Sigmoid colon (tissue), 7 donors: ENCODE data around the gene LRRC37B. TPM values are rescaled to one million over a fixed set of nuclear protein-coding genes. Genes with fewer than 3 reads are reported as not detected.
"Not testable (repeated sequence)": the region's sequence is repeated elsewhere in the genome, so short reads cannot be mapped to it uniquely, and the experiment has no call there.

Source experiments
- DNase-seq: peaks from one replicate; pipeline ENCODE4 v3.0.0-alpha.2; 2019
- H3K27ac ChIP-seq, 4 donors: fragments of 200-600 bp; sonication (generic); one replicate each; pipeline ENCODE4 v1.5.1; 2016 to 2019; ENCODE audit warnings: mild to moderate bottlenecking in 1 of 4
- H3K27me3 ChIP-seq, 3 donors: fragments of 200-600 bp; sonication (generic); one replicate each; pipeline ENCODE4 v1.5.1; 2019; ENCODE audit warnings: mild to moderate bottlenecking in 1 of 3
- H3K36me3 ChIP-seq, 4 donors: fragments of 200-600 bp; sonication (generic); one replicate each; pipeline ENCODE4 v1.5.1; 2016 to 2019
- H3K4me1 ChIP-seq, 4 donors: fragments of 200-600 bp; sonication (generic); one replicate each; pipeline ENCODE4 v1.5.1; 2017 to 2019
- H3K4me3 ChIP-seq, 4 donors: fragments of 200-600 bp; sonication (generic); one replicate each; pipeline ENCODE4 v1.5.1; 2017 to 2019; ENCODE audit warnings: mild to moderate bottlenecking in 2 of 4, moderate library complexity in 1 of 4
- H3K9me3 ChIP-seq, 4 donors: fragments of 200-600 bp in 3 of 4; sonication (generic) in 3 of 4; one replicate each; pipeline versions ENCODE4 v1.5.1 to v1.6.1; 2013 to 2019
- WGBS, 2 donors: extraction: QIAGEN DNeasy Blood & Tissue Kit; methylation state at CpG; one replicate each; pipeline ENCODE4 v1.1.7; 2013; 5-methylcytosine and 5-hydroxymethylcytosine counted together
- intact Hi-C: fragments of 100-400 bp; cut with DNase I; formaldehyde crosslinking; loops from one replicate; pipeline ENCODE4 v1.15.1; 2023
- polyA plus RNA-seq, 3 donors: library from polyadenylated mRNA; stranded (reverse); fragments of 200-250 nt; gene quantifications; one replicate each; pipeline ENCODE4 v1.2.3, GENCODE V29; 2013
- total RNA-seq, 4 donors: library from RNA; depleted of rRNA; stranded (reverse); fragments of >200 nt; gene quantifications; one replicate each; pipeline ENCODE4 v1.1.0, GENCODE V29; 2016
- TF ChIP-seq, protein P1 (sequence below), 4 experiments: fragments of 450-650 bp in 3 of 4; fragments of 200-600 bp in 1 of 4; IDR thresholded peaks; one replicate each; pipeline ENCODE4 v1.5.1; 2016 to 2019; ENCODE audit warnings: antibody characterized with exemption in 4 of 4, mild to moderate bottlenecking in 3 of 4, moderate library complexity in 2 of 4
- donor health status: healthy with polysubstance abuse.
- donor health status: Bipolar disorder and iron deficiency.
- donor health status: healthy.

LRRC37B gene
- total and polyA plus RNA-seq, 7 donors = 4.2 to 44.9 (median 14.0) TPM

DNA sequence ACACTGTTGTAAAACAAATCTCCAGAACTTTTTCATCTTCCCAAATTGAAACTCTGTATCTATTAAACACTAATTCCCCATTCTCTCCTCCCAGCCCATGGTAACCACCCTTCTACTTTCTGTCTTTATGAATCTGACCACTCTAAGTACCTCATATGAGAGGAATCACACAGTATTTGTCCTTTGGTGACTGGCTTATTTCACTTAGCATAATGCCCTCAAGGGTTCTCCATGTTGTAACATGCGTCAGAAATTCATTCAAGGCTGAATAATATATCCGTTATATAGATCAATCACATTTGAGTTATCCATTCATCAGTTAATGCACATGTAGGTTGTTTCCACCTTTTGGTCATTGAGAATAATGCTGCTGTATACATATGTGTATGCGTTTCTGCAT lies 48.2 kb downstream of the LRRC37B start:
- H3K9me3 ChIP-seq, DNase-seq, H3K27me3 ChIP-seq, H3K4me3 ChIP-seq, intact Hi-C loops, H3K4me1 ChIP-seq, H3K27ac ChIP-seq, H3K36me3 ChIP-seq: not testable (repeated sequence)
- 88 to 96% methylated on average over 2 of the region's 3 CpGs for WGBS, 2 donors

DNA sequence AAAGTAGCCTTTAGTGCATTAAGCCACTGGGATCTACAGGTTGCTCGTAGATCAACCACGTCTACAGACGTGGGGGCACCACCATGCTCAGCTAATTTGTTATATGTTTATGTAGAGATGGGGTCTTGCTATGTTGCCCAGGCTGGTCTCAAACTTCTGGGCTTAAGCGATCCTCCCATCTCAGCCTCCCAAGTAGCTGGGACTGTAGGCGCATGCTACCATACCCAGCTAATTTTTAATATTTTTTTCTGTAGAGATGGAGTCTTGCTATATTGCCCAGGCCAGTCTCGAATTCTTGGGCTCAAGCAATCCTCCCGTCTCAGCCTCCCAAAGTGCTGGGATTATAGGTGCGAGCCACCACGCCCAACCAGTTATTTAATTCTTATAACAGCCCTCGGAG lies 49.3 kb downstream of the LRRC37B start:
- intact Hi-C loops, H3K4me1 ChIP-seq, H3K4me3 ChIP-seq, H3K27me3 ChIP-seq, H3K27ac ChIP-seq, DNase-seq, H3K36me3 ChIP-seq, H3K9me3 ChIP-seq: not testable (repeated sequence)
- WGBS, 2 donors = 91 to 96% methylated on average over 7 of the region's 10 CpGs

DNA sequence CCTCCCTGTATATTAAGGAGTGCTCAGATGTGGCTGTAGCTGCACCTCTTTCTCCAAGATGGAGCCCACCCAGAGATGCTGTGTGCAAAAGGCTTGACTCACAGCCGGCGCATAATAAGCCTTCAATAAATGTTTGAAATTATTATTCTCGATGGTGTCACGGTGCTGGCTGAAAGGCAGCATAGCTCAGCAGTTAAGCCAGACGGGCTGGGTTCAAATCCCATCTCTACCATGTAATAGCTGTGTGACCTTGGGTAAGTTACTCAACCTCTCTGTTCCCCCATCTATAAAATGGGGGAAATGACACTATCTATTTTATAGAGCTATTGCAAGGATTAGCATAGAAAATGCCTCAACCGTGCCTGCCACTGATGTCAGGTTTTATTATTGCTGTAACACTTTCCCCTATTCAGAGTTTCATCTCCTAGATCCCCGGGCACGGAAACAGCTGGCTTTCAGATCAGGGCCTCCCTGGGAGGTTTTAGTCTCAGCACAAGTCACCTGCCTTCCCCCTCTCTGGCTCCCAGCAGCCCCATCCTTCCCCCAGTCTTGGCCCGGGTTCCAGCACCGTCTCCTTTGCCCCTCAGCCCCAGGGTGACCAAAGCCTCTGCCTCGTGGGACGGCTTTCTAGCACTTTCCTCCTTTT lies 50.4 kb downstream of the LRRC37B start:
- H3K36me3 ChIP-seq, H3K9me3 ChIP-seq, intact Hi-C loops, H3K27me3 ChIP-seq, H3K4me1 ChIP-seq, H3K27ac ChIP-seq, H3K4me3 ChIP-seq, DNase-seq: not testable (repeated sequence)
- 80 to 82% methylated on average over 11 of the region's 12 CpGs for WGBS, 2 donors

DNA sequence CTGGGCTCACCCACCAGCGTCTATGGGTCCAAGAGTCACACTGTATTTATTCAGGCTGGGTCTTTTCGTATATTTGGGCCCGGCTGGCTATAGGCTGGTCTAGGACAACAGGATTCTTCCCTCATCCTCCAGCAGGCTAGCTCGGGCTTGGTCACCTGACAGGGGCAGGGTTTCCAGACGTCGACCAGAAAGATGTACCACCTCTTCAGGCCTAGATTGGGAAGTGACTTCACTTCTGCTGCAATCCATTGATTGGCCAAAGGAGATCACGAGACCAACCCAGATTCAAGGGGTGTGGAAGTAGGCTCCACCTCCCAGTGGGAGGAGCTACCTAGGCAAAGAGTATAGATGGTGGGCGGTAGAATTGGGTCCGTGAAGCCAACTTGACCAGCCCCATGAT lies 53.5 kb downstream of the LRRC37B start:
- H3K9me3 ChIP-seq, H3K27ac ChIP-seq, H3K36me3 ChIP-seq, H3K4me1 ChIP-seq, H3K4me3 ChIP-seq, DNase-seq, H3K27me3 ChIP-seq: not testable (repeated sequence)
- 44 to 52% methylated on average over 4 of the region's 9 CpGs for WGBS, 2 donors
- intact Hi-C loops = loop anchor here (10.0 kb wide), 1 partner anchor 74 kb away; no protein-coding TSS in a partner anchor

DNA sequence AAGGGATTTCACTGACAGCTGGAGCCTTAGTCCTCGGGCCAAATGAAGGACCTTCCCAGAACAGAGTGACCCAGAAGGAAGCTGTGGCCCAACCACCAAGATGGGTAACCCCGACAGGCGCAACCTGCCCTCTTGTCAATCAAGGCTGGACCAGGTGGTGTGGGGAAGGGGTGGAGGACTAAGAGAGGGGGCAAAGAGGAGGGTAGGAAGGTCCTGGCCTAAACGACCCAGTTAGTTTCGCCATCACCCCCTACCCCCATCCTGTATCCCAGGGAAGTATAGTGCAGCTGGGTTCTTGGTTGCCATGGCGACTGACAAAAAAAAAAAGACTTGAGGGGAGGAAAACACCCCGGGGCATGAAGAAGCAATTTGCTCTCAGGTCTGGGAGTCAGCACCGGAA lies 54.7 kb downstream of the LRRC37B start:
- not testable (repeated sequence) for DNase-seq, H3K9me3 ChIP-seq, H3K27me3 ChIP-seq, H3K4me1 ChIP-seq, H3K4me3 ChIP-seq, H3K36me3 ChIP-seq, H3K27ac ChIP-seq
- intact Hi-C loops = loop anchor here (10.0 kb wide), 1 partner anchor 73 kb away; no protein-coding TSS in a partner anchor
- WGBS, 2 donors = 65 to 72% methylated on average over 8 of the region's 8 CpGs

DNA sequence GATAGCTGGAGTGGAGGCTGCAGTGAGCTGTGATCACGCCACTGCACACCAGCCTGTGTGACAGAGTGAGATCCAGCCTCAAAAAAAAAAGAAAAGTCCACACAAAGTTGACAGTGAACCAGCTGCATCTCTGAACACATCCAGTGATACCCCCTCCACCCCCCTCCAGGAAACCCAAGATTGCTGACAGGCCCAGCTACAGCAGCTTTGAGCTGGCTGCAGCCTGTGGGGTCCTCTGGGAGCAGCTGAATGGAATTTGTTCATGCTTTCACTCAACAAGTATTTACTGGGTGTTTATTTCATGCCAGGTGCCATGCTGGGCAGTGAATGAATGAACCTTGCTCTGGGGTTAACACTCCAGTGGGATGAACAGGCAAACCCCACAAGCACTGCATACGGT lies 56.9 kb downstream of the LRRC37B start:
- not testable (repeated sequence) for DNase-seq, H3K9me3 ChIP-seq, H3K27me3 ChIP-seq, H3K36me3 ChIP-seq, H3K4me3 ChIP-seq, H3K4me1 ChIP-seq, H3K27ac ChIP-seq
- 82 to 95% methylated on average over 2 of the region's 2 CpGs for WGBS, 2 donors
- intact Hi-C loops = loop anchor here (10.0 kb wide), 1 partner anchor 71 kb away; no protein-coding TSS in a partner anchor

DNA sequence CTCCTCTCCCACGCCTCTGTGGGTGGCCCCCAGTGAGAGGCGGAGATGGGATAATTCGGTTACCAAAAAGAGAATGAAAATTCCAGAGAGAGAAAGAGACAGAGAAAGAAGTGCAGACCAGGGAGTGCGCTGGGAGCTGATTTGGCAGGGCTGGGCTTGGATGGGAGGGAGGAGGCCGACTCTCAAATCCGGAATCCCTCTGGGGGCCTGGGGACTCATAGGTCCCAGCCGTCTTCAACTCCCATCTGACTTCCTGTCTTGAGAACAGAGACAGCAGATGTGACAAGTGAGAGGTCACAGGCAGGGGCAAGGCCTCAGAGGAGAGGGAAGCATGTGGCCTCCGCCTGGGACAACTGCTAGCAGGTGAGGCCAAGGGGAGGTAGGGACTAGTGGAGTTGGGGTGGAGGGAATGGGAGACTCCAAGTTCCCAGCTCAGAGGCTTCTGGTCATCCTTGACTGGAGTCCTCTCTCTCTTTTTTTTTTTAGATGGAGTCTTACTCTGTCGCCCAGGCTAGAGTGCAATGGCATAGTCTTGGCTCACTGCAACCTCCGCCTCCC lies 59.0 kb downstream of the LRRC37B start:
- not testable (repeated sequence) for H3K36me3 ChIP-seq, DNase-seq, H3K27me3 ChIP-seq, H3K27ac ChIP-seq, H3K9me3 ChIP-seq, H3K4me1 ChIP-seq, H3K4me3 ChIP-seq
- intact Hi-C loops = loop anchor here (10.0 kb wide), 1 partner anchor 69 kb away; no protein-coding TSS in a partner anchor
- whole genome bisulfite sequencing, 2 donors = 81 to 85% methylated on average over 7 to 8 of the region's 10 CpGs

DNA sequence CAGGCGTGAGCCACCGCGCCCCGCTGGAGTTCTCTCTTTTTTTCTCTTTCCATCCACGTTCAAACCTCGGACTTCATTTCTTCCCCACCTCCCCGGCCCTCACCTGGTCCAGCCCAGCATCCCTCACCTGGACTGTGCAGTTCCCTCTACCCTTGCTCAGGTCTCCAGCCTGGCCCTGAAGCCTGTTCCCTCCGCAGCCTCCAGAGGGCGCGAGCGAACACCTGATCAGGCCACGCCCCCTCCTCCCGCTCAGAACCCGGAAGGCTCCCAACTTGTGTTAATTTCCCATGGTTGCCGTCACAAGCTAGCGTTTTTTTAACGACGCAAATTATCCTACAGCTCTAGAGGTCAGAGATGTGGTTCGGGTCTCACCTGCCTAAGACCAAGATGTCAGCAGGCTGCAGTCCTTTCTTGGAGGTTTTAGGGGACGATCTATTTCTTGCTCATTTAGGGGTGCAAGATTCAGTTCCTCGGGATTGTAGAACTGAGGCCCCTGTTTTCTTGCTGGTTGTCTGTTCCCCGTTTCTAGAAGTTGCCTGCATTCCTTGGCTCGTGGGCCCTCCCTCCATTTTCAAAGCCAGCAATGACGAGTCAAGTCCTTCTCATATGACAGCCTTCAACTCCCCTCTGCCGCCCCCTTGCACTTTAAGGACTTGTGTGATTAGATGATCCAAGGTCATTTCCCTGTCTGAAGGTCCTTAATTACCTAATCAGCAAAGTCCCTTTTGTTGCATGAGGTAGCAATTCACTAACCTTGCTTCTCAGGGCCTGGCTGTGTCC lies 59.9 kb downstream of the LRRC37B start:
- peak; percentile 72 for DNase-seq
- H3K4me3 ChIP-seq = peak overlapping the region in 1 of 4 donors; percentile 25
- H3K36me3 ChIP-seq, H3K27ac ChIP-seq, H3K9me3 ChIP-seq, H3K27me3 ChIP-seq, H3K4me1 ChIP-seq: not testable (repeated sequence)
- TF ChIP-seq, protein P1, sequence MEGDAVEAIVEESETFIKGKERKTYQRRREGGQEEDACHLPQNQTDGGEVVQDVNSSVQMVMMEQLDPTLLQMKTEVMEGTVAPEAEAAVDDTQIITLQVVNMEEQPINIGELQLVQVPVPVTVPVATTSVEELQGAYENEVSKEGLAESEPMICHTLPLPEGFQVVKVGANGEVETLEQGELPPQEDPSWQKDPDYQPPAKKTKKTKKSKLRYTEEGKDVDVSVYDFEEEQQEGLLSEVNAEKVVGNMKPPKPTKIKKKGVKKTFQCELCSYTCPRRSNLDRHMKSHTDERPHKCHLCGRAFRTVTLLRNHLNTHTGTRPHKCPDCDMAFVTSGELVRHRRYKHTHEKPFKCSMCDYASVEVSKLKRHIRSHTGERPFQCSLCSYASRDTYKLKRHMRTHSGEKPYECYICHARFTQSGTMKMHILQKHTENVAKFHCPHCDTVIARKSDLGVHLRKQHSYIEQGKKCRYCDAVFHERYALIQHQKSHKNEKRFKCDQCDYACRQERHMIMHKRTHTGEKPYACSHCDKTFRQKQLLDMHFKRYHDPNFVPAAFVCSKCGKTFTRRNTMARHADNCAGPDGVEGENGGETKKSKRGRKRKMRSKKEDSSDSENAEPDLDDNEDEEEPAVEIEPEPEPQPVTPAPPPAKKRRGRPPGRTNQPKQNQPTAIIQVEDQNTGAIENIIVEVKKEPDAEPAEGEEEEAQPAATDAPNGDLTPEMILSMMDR (IDR thresholded peaks at IDR 0.05) = peak in 1 of 4 experiments; percentile 45
- WGBS, 2 donors = 34 to 46% methylated on average over 20 to 25 of the region's 25 CpGs
- intact Hi-C loops = loop anchor here (10.0 kb wide), 1 partner anchor 68 kb away; no protein-coding TSS in a partner anchor

DNA sequence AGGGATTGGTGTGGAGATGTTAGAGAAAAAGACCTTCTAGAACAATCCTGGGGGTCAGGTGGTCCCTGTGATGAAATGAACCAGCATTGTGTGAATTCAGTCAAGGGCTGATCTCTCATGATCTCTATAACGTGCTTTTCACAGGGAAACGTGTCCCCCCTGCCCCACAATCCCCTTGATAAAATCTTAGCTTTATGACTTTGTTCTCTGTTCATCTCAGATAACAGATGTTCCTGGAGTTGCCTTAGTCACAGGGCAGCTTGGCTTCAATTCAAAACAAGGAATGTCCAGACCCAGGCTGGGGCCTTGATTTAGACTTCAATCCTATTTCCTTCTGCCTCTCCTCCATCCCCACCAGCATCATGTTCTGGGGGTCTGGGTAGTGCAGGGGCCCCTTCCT lies 61.9 kb downstream of the LRRC37B start:
- not testable (repeated sequence) for H3K27ac ChIP-seq, H3K4me1 ChIP-seq, H3K9me3 ChIP-seq, H3K36me3 ChIP-seq, H3K4me3 ChIP-seq, H3K27me3 ChIP-seq, DNase-seq
- 21 to 41% methylated on average over 2 of the region's 2 CpGs for WGBS, 2 donors
- intact Hi-C loops = loop anchor here (10.0 kb wide), 1 partner anchor 66 kb away; no protein-coding TSS in a partner anchor

DNA sequence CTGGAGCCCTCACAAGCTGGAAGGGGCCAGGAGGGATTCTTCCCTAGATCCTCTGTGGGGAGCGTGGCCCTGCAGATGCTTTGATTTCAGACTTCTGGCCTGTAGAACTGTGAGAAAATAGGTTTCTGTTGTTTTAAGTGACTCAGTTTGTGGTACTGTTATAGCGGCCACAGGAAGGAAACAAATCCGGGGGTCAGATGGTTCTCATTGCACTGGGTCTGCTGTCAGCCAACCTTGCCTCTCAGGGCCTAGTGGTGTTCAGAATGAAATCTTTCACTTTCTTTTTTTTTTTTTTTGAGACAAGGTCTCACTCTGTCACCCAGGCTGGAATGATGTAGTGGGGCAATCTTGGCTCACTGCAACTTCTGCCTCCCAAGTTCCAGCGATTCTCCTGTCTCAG lies 64.8 kb downstream of the LRRC37B start:
- intact Hi-C loops = not testable (repeated sequence)
- 41 to 67% methylated on average over 3 of the region's 4 CpGs for WGBS, 2 donors

DNA sequence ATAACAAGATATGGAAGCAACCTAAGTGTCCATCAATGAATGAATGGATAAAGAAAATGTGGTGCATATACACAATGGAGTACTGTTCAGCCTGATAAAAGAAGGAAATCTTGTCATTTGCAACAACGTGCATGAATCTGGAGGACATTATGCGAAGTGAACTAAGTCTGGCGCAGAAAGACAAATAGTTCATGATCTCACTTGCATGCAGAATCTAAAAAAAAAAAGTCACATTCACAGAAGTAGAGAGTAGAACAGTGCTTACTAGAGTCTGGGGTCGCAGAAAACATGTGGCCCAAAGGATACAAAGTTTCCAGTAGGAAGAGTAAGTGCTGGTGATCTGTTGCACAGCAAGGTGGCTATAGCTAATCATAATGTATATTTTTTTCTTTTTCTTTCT lies 65.9 kb downstream of the LRRC37B start:
- H3K9me3 ChIP-seq, H3K4me3 ChIP-seq, H3K27me3 ChIP-seq, intact Hi-C loops, DNase-seq, H3K4me1 ChIP-seq, H3K36me3 ChIP-seq, H3K27ac ChIP-seq: not testable (repeated sequence)
- WGBS, 2 donors = 97 to 99% methylated on average over 3 of the region's 4 CpGs

More for the DNA sequence above, 64.8 kb downstream of the LRRC37B start:
- H3K27ac ChIP-seq, DNase-seq, H3K4me1 ChIP-seq, H3K9me3 ChIP-seq, H3K4me3 ChIP-seq, H3K36me3 ChIP-seq, H3K27me3 ChIP-seq: not testable (repeated sequence)

DNA sequence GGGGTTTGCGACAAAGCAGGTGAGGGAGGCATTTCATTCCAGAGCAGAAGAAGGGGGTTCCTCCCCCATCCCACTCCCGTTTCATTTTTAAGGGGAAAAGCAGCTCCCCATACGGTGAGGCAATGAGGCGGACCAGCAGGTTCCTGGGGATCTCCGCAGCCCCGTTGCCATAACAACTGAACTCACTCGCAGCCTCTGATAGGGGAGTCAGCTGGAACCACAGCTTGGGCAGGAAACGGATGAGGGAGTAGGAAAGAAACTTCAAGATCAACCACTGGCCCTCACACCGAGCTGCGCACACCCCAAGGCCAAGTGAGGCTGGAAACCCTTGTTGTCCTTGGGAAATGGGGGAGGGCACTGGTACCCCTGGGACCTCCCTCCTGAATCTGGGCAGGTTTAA lies 72.6 kb downstream of the LRRC37B start:
- H3K27me3 ChIP-seq, H3K27ac ChIP-seq, H3K9me3 ChIP-seq, H3K36me3 ChIP-seq, DNase-seq, intact Hi-C loops, H3K4me1 ChIP-seq, H3K4me3 ChIP-seq: not testable (repeated sequence)
- WGBS, 2 donors = 13 to 27% methylated on average over 10 of the region's 10 CpGs
